Brain pericyte (primary cell): ENCODE results near the gene ZNF730.
"Not testable (repeated sequence)": the region's sequence is repeated elsewhere in the genome, so short reads cannot be mapped to it uniquely, and the experiment has no call there.

Experiments
- DNase-seq: peaks from one replicate; pipeline ENCODE4 v3.0.0-alpha.2; 2012; ENCODE audit warnings: low read depth, low spot score

ZNF730 gene

DNA sequence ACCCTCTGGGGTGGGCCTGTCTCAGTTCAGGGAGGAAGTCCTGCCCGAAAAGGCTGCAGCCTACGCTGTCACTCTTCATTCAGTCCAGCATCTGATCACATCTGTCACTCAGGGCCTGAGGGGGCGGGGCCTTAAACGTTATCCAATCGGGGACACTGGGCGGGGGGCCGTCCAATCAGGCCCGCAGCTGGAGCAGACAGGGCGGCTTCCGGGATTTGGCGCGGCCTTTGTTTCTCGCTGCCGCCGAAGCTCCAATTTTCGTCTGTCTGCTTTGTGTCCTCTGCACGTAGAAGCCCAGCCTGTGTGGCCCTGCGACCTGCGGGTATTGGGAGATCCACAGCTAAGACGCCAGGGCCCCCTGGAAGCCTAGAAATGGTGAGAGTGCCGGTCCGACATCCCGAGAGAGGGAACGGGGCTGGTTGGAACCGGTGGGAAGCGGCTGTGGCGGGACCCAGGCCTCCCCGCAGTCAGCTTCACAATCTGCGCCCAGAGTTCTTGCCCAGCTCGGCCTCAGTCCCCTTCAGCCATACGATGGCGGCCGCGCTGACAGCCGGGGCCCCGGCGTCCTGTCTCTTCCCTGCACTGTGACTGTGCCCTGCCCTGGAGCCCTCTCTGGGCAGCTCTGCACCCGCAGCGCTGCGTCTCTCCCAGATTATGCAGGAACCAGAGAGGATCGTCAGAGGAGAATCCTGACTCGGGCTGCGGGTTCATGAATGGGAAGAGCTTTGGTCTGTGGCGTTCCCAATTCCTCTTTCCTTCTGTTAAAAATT lies at the start of gene ZNF730:
Gene ZNF730, plus strand, starts transcription at position 224 of the 770 bp plus-strand sequence. Its CDS starts 149 bp downstream, at position 373.
- peak; percentile 33 for DNase-seq

- DNase-seq, result no peak
Measured at GRCh38 chr19:23070353-23071146, 46.3 kb upstream of the ZNF730 start.

DNA sequence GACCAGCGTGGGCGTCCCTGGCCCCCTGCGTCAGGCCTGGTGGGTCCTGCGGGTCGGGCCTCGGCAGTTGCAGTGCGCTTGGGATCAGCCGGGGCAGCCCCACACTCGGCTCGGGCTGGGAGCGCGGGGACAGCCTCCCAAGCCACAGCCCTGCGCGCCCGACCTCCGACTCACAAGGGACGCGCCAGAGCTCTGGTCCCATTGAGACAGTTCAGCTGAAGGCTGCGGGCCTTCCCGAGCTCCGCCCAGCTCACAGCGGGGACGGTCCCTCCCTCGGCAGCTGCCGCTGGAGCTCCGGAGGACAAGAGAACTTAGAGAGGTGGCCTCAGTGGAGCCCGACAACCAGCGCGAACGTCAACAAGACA lies 45.7 kb upstream of the ZNF730 start:
- DNase-seq, result no peak

- DNase-seq, result peak; percentile 47
Measured at GRCh38 chr19:23075031-23075733, 41.6 kb upstream of the ZNF730 start.

DNA sequence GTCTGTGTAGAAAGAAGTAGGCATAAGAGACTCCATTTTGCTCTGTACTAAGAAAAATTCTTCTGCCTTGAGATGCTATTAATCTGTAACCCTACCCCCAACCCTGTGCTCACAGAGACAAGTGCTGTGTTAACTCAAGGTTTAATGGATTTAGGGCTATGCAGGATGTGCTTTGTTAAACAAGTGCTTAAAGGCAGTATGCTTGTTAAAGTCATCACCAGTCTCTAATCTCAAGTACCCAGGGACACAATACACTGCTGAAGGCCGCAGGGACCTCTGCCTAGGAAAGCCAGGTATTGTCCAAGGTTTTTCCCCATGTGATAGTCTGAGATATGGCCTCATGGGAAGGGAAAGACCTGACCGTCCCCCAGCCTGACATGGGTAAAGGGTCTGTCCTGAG lies 39.0 kb upstream of the ZNF730 start:
- not testable (repeated sequence) for DNase-seq

GRCh38 chr19:23093832-23094231 lies 23.0 kb upstream of the ZNF730 start:
- DNase-seq, result no peak

GRCh38 chr19:23095418-23095817 lies 21.4 kb upstream of the ZNF730 start:
- DNase-seq, result no peak

- no peak for DNase-seq
Measured at GRCh38 chr19:23098286-23098685, 18.5 kb upstream of the ZNF730 start.

GRCh38 chr19:23098988-23099387 lies 17.8 kb upstream of the ZNF730 start:
- no peak for DNase-seq

GRCh38 chr19:23099966-23100365 lies 16.9 kb upstream of the ZNF730 start:
- no peak for DNase-seq

DNA sequence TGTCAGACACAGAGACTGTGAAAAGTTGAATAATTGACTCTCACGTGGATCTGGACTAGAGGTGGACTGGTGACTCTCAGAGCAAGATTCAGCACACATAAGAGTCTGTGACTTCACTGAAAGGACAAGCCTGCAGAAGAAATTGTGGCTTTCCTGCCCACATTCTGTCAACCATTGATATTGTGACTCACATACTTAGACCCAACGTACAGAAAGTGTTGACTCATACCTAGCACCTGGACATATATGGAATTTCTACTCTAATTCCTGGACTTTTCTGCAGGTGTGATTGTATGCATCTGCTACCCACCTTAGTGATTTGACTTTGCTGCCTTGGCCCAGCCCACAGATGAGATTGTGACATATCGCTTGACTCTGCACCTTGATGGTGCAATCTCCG lies 15.6 kb upstream of the ZNF730 start:
- no peak for DNase-seq

DNA sequence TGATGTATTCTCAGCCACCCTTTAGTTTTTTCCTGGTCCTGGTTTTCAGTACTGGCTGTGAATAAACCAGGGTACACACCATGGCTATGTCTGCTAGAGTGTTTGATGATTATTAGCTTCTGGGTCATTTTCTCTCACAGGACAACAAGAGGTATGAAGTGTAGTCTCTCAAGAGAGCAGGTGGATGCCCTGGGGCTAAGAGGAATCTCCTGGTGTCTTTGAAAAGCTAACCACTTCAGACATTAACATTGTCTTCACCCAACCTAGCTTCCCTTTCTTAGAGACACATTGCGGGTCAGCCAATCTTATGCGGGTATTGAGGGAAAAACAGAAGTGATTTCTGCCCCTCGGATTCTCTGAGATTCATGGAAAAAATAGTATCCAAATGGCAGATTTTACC lies 1.6 kb downstream of the ZNF730 start:
- DNase-seq, result no peak

DNA sequence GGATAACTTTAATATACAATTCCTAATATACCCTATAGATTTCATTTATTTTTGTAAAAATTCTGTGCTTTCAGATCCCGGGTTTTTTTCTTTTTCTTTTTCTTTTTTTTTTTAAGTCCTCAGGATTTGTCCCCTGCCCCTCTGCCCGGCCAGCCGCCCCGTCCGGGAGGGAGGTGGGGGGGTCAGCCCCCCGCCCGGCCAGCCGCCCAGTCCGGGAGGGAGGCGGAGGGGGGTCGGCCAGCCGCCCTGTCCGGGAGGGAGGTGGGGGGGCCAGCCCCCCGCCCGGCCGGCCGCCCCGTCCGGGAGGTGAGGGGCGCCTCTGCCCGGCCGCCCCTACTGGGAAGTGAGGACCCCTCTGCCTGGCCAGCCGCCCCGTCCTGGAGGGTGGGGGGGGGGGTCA lies 17.4 kb downstream of the ZNF730 start:
- not testable (repeated sequence) for DNase-seq

- DNase-seq, result no peak
Measured at GRCh38 chr19:23145617-23146415, 29.0 kb downstream of the ZNF730 start.

DNA sequence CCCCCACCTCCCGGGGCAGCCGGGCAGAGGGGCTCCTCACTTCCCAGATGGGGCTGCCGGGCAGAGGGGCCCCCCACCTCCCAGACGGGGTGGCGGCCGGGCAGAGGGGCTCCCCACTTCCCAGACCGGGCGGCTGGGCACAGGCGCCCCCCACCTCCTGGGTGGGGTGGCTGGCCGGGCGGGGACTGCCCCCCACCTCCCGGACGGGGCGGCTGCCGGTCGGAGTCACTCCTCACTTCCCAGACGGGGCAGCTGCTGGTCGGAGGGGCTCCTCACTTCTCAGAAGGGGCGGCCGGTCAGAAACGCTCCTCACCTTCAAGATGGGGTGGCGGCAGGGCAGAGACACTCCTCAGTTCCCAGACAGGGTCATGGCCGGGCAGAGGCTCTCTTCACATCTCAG lies 43.9 kb downstream of the ZNF730 start:
- no peak for DNase-seq

DNA sequence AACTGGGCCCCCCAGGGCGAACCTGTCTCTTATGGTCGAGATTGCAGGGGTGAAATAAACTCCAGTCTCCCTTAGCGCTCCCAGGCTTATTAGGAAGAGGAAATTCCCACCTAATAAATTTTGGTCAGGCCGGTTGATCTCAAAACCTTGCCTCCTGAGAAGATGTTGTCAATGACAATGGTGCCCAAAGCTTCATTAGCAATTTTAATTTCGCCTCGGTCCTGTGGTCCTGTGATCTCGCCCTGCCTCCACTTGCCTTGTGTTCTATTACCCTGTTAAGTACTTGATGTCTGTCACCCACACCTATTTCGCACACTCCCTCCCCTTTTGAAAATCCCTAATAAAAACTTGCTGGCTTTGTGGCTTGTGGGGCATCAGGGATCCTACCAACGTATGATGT lies 51.5 kb downstream of the ZNF730 start:
- DNase-seq, result not testable (repeated sequence)

- no peak for DNase-seq
Measured at GRCh38 chr19:23183251-23183650, 66.4 kb downstream of the ZNF730 start.

DNA sequence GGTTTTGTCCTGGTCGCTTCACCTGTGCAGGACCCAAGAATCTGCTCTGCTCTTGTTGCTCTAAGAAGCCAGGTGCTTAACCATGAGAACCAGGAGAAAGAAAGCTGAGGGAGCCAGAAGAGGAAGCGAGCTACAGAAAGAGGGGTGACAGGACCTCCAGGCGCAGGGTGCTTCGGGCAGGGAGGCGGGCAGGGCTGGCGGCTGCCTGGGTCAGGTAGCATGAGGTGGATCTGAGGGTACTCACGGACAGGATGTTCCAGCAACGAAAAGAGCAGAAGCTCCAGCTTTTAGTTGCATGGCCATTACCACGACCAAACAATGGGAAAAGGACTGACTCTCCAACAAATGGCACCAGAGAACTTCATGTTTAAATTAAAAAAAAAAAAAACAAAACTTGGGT lies 73.5 kb downstream of the ZNF730 start:
- DNase-seq, result no peak
